Sciatic nerve (tissue), 2 donors: ENCODE results near the gene MRPL28. TPM values are rescaled to one million over a fixed set of nuclear protein-coding genes. Genes with fewer than 3 reads are reported as not detected.
"Not testable (repeated sequence)": the region's sequence is repeated elsewhere in the genome, so short reads cannot be mapped to it uniquely, and the experiment has no call there.

Experiments used
- ATAC-seq: fragments of 200-7000 bp; cut with Tn5 transposase; one replicate; pipeline ENCODE4 v1.9.1; 2020; ENCODE audit warnings: mild to moderate bottlenecking, moderate library complexity
- DNase-seq: peaks from one replicate; pipeline ENCODE4 v3.0.0-alpha.2; 2020; ENCODE audit warnings: low spot score
- intact Hi-C: fragments of 100-400 bp; cut with DNase I; formaldehyde crosslinking; loops from one replicate; pipeline ENCODE4 v1.14.2; 2022
- total RNA-seq: library from RNA; stranded (reverse); fragmentation: NEBNext Ultra II Directional; extraction: Animal tissue kit (Norgen Biotek cat#: 25700); gene quantifications from one replicate; pipeline ENCODE4 v1.2.1, GENCODE V29; 2021
- donor health status: DM: no; HTN: no; CAD: no.
- donor health status: DM: no; HTN: no; CAD: no.

Gene MRPL28
- total RNA-seq, 1 donor from 2014 or later, result 32.5 TPM

GRCh38 chr16:348495-348894, 21.8 kb downstream of the MRPL28 start:
- intact Hi-C loops, ATAC-seq, DNase-seq: not testable (repeated sequence)

GRCh38 chr16:347203-347602, 23.1 kb downstream of the MRPL28 start:
- ATAC-seq, result no peak
- DNase-seq, result no peak
- intact Hi-C loops, result no loop called here

GRCh38 chr16:346587-346986, 23.8 kb downstream of the MRPL28 start:
- ATAC-seq (no peak), DNase-seq (no peak)
- intact Hi-C loops, result no loop called here

- ATAC-seq (no peak), DNase-seq (no peak)
- intact Hi-C loops, result no loop called here
These were observed 24.6 kb downstream of the MRPL28 start for GRCh38 chr16:345772-346171.

GRCh38 chr16:342455-343213, 27.7 kb downstream of the MRPL28 start:
- DNase-seq, result no peak
- intact Hi-C loops, result no loop called here
- ATAC-seq, result no peak

- intact Hi-C loops, ATAC-seq, DNase-seq: not testable (repeated sequence)
These were observed 28.4 kb downstream of the MRPL28 start for GRCh38 chr16:341974-342336.

- DNase-seq, intact Hi-C loops, ATAC-seq: not testable (repeated sequence)
These were observed 29.0 kb downstream of the MRPL28 start for GRCh38 chr16:341095-341973.

GRCh38 chr16:340370-341091, 29.8 kb downstream of the MRPL28 start:
- ATAC-seq (no peak), DNase-seq (no peak)

GRCh38 chr16:339680-340079, 30.7 kb downstream of the MRPL28 start:
- intact Hi-C loops, result no loop called here
- ATAC-seq (no peak), DNase-seq (no peak)

More at GRCh38 chr16:340370-341091, 29.8 kb downstream of the MRPL28 start:
- intact Hi-C loops, result no loop called here

- DNase-seq (no peak), ATAC-seq (no peak)
- intact Hi-C loops, result no loop called here
These were observed 32.3 kb downstream of the MRPL28 start for GRCh38 chr16:337975-338575.

GRCh38 chr16:337437-337836, 32.9 kb downstream of the MRPL28 start:
- ATAC-seq, result no peak
- intact Hi-C loops, result no loop called here

GRCh38 chr16:336269-336668, 34.1 kb downstream of the MRPL28 start:
- intact Hi-C loops, result no loop called here
- ATAC-seq, result no peak
- DNase-seq, result no peak

More at GRCh38 chr16:337437-337836, 32.9 kb downstream of the MRPL28 start:
- DNase-seq, result no peak

GRCh38 chr16:334861-335632, 35.3 kb downstream of the MRPL28 start:
- DNase-seq, ATAC-seq, intact Hi-C loops: not testable (repeated sequence)

- DNase-seq, intact Hi-C loops, ATAC-seq: not testable (repeated sequence)
These were observed 36.0 kb downstream of the MRPL28 start for GRCh38 chr16:334164-334832.

GRCh38 chr16:333406-334094, 36.8 kb downstream of the MRPL28 start:
- no peak for DNase-seq
- intact Hi-C loops, result no loop called here
- ATAC-seq, result no peak

- DNase-seq, intact Hi-C loops, ATAC-seq: not testable (repeated sequence)
These were observed 39.0 kb downstream of the MRPL28 start for GRCh38 chr16:331181-331814.

GRCh38 chr16:330741-331140, 39.6 kb downstream of the MRPL28 start:
- ATAC-seq, result no peak
- intact Hi-C loops, result no loop called here
- no peak for DNase-seq
